ENCODE measurements around the gene YARS2. TPM values are rescaled to one million over a fixed set of nuclear protein-coding genes. Genes with fewer than 3 reads are reported as not detected.

The YARS2 gene
- total RNA-seq (10 to 100 TPM in 7 of 9 donors, 1 to 10 TPM in 2; 7.7 to 19.4 (median 14.2) TPM), polyA plus RNA-seq (10 to 100 TPM; 11.0 to 20.6 TPM)
- long read RNA-seq, donor 1, transcript YARS2-201 (5 exons, 2,122 nt) = major isoform, 18 of 23 reads
- long read RNA-seq, donor 1, partial matches to known transcripts = 2 of 23 reads
- long read RNA-seq, donor 1, other reads (novel, unspliced or antisense) = 3 of 23 reads
- long read RNA-seq, donor 2, transcript YARS2-201 (5 exons, 2,122 nt) = major isoform, 56 of 64 reads
- long read RNA-seq, donor 2, partial matches to known transcripts = 0 of 64 reads
- long read RNA-seq, donor 2, other reads (novel, unspliced or antisense) = 8 of 64 reads
- long read RNA-seq, donor 3, transcript YARS2-201 (5 exons, 2,122 nt) = major isoform, 15 of 19 reads
- long read RNA-seq, donor 3, partial matches to known transcripts = 1 of 19 reads
- long read RNA-seq, donor 3, other reads (novel, unspliced or antisense) = 3 of 19 reads

DNA sequence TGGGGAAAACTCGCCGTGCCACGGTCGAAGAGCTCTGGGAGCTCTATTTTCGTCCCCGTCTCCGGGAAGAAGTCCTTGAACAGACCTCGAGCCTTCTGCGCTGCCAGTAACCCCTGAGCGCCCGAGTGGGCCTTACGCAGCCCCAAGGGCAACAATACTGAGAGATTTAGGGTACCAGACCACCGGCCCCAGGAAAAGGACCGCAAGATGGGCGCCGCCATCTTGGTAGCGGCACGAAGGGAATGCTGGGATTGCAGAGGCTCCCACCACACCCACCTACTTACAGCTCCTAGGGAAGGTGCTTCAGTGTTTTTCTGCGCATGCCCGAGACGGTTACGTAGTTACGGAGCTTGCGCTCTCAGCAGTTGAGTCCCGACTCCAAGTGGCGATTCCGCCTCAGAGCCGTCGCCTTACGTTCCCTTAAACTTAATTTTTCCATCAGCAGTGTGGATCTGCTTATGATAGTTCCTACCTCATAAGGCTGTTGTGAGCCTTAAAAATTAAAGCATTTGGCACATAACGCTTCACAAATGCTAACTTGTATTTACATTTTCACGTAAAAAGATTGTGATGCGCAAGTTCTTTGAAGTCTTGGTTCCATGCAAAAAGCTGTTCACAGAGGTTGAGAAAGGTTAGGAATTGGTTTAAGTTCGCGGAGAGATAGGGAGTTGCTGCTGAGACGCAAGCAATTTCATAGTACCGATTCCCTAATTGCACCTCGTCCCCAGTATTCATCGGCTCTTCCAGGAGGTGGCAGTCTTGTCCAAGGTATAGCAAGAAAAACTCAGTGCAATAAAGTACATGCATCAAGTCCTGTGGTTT lies at the start of gene YARS2:
Gene YARS2 (minus strand): TSS at position 244 of the 822 bp plus-strand sequence. CDS start 23 bp downstream, at position 221.
- Histone ChIP-seq H3K4me1 (peaks cover 5 to 28% (median 16%) of the 10 kb centered on the region in 12 donors), H3K36me3 (peaks cover 0 to 33% (median 31%) of the 10 kb centered on the region in 9 donors), H3K4me3 (peak within 1 kb of the TSS; percentile 71 to 98 (median 84)), H3K27ac (peak within 1 kb of the TSS; percentile 61 to 95 (median 89)), H3K9me3 (no peaks in the 10 kb centered on the region), H3K27me3 (no peaks in the 10 kb centered on the region)
- peak; percentile 98 to 99 (median 99) for ATAC-seq
- DNase-seq = peak; percentile 93 to 97 (median 96)
- intact Hi-C loops (cut with DNase I) = loop anchor here (1.0 to 10.0 kb wide), 10 partner anchors 161 to 1267 kb away; partner anchors contain the start of gene ALG10 (in 8 of the 10)
- peak in 1 of 2 donors; percentile 47 for TF ChIP-seq POLR2A (IDR thresholded peaks at IDR 0.05)
- TF ChIP-seq, protein P1, sequence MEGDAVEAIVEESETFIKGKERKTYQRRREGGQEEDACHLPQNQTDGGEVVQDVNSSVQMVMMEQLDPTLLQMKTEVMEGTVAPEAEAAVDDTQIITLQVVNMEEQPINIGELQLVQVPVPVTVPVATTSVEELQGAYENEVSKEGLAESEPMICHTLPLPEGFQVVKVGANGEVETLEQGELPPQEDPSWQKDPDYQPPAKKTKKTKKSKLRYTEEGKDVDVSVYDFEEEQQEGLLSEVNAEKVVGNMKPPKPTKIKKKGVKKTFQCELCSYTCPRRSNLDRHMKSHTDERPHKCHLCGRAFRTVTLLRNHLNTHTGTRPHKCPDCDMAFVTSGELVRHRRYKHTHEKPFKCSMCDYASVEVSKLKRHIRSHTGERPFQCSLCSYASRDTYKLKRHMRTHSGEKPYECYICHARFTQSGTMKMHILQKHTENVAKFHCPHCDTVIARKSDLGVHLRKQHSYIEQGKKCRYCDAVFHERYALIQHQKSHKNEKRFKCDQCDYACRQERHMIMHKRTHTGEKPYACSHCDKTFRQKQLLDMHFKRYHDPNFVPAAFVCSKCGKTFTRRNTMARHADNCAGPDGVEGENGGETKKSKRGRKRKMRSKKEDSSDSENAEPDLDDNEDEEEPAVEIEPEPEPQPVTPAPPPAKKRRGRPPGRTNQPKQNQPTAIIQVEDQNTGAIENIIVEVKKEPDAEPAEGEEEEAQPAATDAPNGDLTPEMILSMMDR (IDR thresholded peaks at IDR 0.05) = peak; percentile 61 to 88 (median 84)
- 0 to 1% (median 0%) methylated on average over 32 to 39 of the region's 39 CpGs for WGBS, 4 donors

- DNase-seq (no peak), ATAC-seq (peak in 3 of 4 donors; percentile 25 to 56 (median 36))
- Histone ChIP-seq H3K4me3 (no peak overlapping the region), H3K4me1 (peaks cover 0 to 25% (median 0%) of the 10 kb centered on the region in 12 donors), H3K9me3 (peaks cover 0 to 12% (median 0%) of the 10 kb centered on the region in 12 donors), H3K27ac (no peak overlapping the region), H3K36me3 (peaks cover 0 to 45% (median 12%) of the 10 kb centered on the region in 9 donors), H3K27me3 (no peaks in the 10 kb centered on the region)
- WGBS, 4 donors = 49 to 58% (median 53%) methylated on average over 3 of the region's 3 CpGs
- TF ChIP-seq POLR2A (IDR thresholded peaks at IDR 0.05) = no peak
- TF ChIP-seq, protein P1 (IDR thresholded peaks at IDR 0.05) = no peak
- intact Hi-C loops (cut with DNase I) = loop anchor here in 2 of 10 donors (10.0 kb wide), 2 partner anchors 90 to 110 kb away; partner anchors contain the start of gene PKP2 (in 1 of the 2)
Measured at GRCh38 chr12:32804301-32804700, 48.6 kb upstream of the YARS2 start.

DNA sequence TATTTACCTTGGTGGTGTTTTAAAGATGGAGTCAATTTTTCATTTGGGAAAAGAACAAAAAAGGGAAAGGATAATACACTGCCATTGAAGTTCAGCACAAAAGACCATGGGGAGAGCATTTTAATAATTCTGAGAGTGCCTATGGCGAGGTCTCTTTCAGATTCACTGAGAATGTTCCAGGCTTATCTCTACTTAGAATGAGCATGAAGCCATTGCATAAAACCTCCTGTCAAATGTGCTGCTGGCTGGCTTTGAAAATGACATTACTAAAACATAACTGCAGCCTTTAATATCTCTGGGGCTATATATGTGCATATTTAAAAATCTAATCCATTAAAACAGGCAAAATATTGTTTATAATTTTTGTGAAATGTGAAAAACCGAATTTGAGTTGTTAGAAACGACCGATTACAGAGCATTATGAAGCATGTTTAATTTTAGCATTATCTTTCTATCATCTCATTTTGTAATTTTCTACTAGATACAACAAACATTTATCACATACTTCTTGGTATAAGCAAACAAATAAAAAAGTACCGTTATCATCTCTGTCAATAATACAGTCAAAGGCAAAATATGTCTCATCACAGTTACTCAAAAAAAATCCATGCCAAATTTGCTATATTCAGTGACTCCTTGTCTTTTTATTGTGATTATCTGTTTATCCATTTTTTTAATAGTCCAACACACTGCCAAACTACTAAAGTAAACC lies 45.7 kb upstream of the YARS2 start:
- Histone ChIP-seq H3K4me1 (peaks cover 0 to 13% (median 0%) of the 10 kb centered on the region in 12 donors), H3K27me3 (no peaks in the 10 kb centered on the region), H3K9me3 (peaks cover 0 to 8% (median 0%) of the 10 kb centered on the region in 12 donors), H3K36me3 (peaks cover 0 to 34% (median 6%) of the 10 kb centered on the region in 9 donors), H3K27ac (peak overlapping the region in 5 of 12 donors; percentile 27 to 52 (median 45)), H3K4me3 (no peak overlapping the region)
- intact Hi-C loops (cut with DNase I) = loop anchor here in 2 of 10 donors (10.0 kb wide), 2 partner anchors 93 to 113 kb away; partner anchors contain the start of gene PKP2 (in 1 of the 2)
- ATAC-seq (peak in 1 of 4 donors; percentile 20), DNase-seq (no peak)
- WGBS, 4 donors = 58 to 69% (median 66%) methylated on average over 5 of the region's 5 CpGs
- TF ChIP-seq POLR2A (IDR thresholded peaks at IDR 0.05) = no peak
- TF ChIP-seq, protein P1 (IDR thresholded peaks at IDR 0.05) = no peak

All from heart left ventricle (tissue), 16 donors.